Measurements from ENCODE around the gene CNTNAP2.

CNTNAP2 gene

DNA sequence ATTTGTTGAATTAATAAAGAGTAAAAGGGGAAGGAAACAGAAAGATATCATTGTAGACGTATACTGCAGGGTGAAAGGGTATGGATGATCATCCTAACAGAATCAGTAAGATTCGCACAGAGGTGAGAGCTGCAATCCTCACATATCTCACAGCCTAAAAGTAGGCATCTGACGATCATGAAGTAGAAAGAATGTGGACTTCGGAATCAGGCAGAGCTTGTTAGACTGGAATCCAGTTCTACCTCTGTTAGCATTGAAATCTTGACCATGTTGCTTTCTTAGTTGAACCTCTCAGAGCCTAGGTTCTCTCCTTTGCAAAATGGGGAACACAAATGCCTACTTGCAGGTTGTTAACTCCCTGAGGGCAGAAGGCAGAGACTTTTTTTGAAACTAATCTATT, 2154.0 kb downstream of the CNTNAP2 start:
- no peak overlapping the region for H3K4me3 ChIP-seq (ENCODE audit: low read depth, low read length)
- H3K27me3 ChIP-seq: no peaks in the 10 kb centered on the region
- TF ChIP-seq CTCF (IDR thresholded peaks at IDR 0.05; ENCODE audit: low read depth, low read length): no peak

DNA sequence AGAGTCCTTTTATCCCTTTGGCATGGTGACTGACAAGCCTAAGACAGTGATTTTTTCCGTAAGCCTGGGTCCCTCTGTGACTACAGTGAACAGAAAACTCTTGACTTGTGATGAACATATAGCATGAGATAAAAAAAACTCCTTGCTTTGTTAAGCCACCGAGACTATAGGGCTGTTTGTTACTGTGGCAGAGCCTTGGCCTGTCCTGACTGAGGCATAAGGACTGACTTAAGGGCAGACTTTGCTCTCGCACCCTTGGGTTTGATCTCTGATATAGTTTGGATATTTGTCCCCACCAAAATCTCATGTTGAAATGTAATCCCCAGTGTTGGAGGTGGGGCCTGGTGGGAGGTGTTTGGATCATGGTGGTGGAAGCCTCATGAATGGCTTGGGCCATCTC, 2157.5 kb downstream of the CNTNAP2 start:
- no peak for TF ChIP-seq CTCF (IDR thresholded peaks at IDR 0.05; ENCODE audit: low read depth, low read length)
- Histone ChIP-seq H3K36me3 (no peaks in the 10 kb centered on the region), H3K9me3 (no peaks in the 10 kb centered on the region), H3K4me3 (ENCODE audit: low read depth, low read length) (no peak overlapping the region), H3K27me3 (no peaks in the 10 kb centered on the region), H3K4me1 (no peaks in the 10 kb centered on the region)
- no peak for DNase-seq

More for the DNA sequence above, 2154.0 kb downstream of the CNTNAP2 start:
- no peak for DNase-seq
- no peaks in the 10 kb centered on the region for H3K36me3 ChIP-seq
- H3K9me3 ChIP-seq: no peaks in the 10 kb centered on the region
- H3K4me1 ChIP-seq: no peaks in the 10 kb centered on the region

DNA sequence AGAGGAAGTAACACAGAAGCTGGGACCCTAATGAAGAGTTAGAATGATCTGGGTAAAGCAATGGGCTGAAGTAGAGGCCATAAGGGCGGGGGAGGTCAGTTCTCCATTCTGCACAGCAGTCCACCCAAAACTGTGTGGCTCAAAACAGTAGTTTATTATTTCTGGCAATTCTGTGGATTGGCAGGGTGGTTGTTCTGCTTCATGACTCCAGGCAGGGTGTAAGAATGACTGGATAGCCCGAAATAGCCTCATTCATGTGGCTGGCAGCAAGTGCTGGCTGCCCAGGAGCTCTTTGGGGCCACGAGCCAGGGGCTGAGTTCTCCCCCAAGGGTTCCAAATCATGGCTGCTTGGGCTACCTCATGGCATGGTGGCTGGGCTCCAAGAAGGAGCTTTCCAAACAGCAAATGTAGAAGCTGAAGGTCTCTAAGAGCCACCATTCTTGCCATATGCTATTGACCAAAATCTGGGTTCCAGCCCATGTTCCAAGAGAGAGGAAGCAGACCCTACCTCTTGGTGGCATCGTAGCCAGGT, 2158.8 kb downstream of the CNTNAP2 start:
- Histone ChIP-seq H3K27me3 (no peaks in the 10 kb centered on the region), H3K9me3 (no peaks in the 10 kb centered on the region), H3K4me1 (no peaks in the 10 kb centered on the region), H3K36me3 (no peaks in the 10 kb centered on the region), H3K4me3 (ENCODE audit: low read depth, low read length) (no peak overlapping the region)
- DNase-seq: no peak
- no peak for TF ChIP-seq CTCF (IDR thresholded peaks at IDR 0.05; ENCODE audit: low read depth, low read length)

DNA sequence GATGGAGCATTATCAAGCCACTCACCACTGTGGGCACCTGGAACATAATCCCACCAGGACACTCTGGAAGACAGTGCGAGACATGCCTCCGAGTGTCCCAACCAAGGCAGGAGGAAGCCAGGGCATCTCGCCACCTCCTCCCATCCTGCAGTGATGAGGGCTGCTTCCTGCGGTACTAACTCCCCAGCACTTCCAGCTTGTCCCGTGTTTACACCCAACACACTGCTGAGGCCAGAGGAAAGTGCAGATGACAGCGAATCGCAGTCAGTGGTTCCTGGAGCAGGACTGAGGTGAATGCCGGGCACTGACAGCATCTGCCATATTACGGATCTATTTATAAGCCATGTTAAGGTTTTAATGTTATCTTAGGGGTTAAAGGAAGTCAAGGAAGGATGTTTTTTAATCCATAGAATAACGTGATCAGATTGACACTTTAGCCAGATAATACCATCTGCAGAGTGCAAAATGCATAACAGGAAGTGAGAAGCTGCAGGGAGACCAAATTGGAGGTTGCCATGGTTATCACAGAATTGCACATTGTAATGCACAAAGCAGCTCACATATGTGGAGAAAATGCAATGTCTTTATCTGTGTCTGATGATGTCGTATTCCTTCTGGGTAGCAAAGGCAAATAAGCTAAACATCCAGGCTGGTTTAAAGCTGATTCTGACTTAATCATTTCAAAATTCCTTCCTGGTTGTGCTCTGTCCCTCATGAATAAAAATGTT, 2159.9 kb downstream of the CNTNAP2 start:
- H3K36me3 ChIP-seq: no peaks in the 10 kb centered on the region
- TF ChIP-seq CTCF (IDR thresholded peaks at IDR 0.05; ENCODE audit: low read depth, low read length): no peak
- no peak overlapping the region for H3K4me3 ChIP-seq (ENCODE audit: low read depth, low read length)
- no peaks in the 10 kb centered on the region for H3K4me1 ChIP-seq
- H3K27me3 ChIP-seq: no peaks in the 10 kb centered on the region
- no peak for DNase-seq
- H3K9me3 ChIP-seq: no peaks in the 10 kb centered on the region

- DNase-seq: no peak
- no peaks in the 10 kb centered on the region for H3K36me3 ChIP-seq
- H3K27me3 ChIP-seq: no peaks in the 10 kb centered on the region
- H3K4me3 ChIP-seq (ENCODE audit: low read depth, low read length): no peak overlapping the region
- no peak for TF ChIP-seq CTCF (IDR thresholded peaks at IDR 0.05; ENCODE audit: low read depth, low read length)
- no peaks in the 10 kb centered on the region for H3K9me3 ChIP-seq
- no peaks in the 10 kb centered on the region for H3K4me1 ChIP-seq
Observed at GRCh38 chr7:148277042-148277660, 2160.6 kb downstream of the CNTNAP2 start.

DNA sequence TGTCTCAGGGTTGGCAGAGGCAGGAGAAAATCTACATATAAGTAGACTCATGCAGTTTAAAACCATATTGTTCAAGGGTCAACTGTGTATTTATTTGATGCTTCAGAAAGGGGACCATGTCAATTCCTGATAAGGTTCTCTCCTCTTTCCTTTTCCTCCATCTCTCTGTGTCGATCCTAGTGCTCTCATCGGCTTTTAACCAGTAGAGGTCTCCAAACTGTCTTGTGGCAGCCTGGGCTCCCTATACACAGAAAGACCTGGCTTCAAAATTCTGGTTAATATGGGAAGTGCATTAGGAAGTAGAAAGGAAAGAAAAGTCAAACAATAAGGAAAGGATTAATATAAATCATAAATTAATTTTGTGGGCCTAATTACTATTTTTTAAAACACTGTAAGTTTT, 2169.5 kb downstream of the CNTNAP2 start:
- Histone ChIP-seq H3K4me1 (no peaks in the 10 kb centered on the region), H3K9me3 (no peaks in the 10 kb centered on the region), H3K36me3 (no peaks in the 10 kb centered on the region), H3K27me3 (no peaks in the 10 kb centered on the region), H3K4me3 (ENCODE audit: low read depth, low read length) (no peak overlapping the region)
- DNase-seq: no peak
- TF ChIP-seq CTCF (IDR thresholded peaks at IDR 0.05; ENCODE audit: low read depth, low read length): peak; percentile 77
